Omental fat pad (tissue), 4 donors: ENCODE data around the gene ZFHX3. TPM values are rescaled to one million over a fixed set of nuclear protein-coding genes. Genes with fewer than 3 reads are reported as not detected.

Source experiments
- ATAC-seq: fragments of 150-250 bp; one replicate; pipeline ENCODE4 v1.9.1; 2016; ENCODE audit warnings: mild to moderate bottlenecking, moderate library complexity; ENCODE audit not compliant: low FRiP score
- DNase-seq: peaks from one replicate; pipeline ENCODE4 v3.0.0-alpha.2; 2019; ENCODE audit warnings: low spot score
- CTCF ChIP-seq, 3 donors: fragments of 450-650 bp; IDR thresholded peaks; one replicate each; pipeline ENCODE4 v1.5.1; 2016 to 2017; ENCODE audit warnings: antibody characterized with exemption in 3 of 3, mild to moderate bottlenecking in 3 of 3, moderate library complexity in 2 of 3
- total RNA-seq, 4 donors: library from RNA; depleted of rRNA; stranded (reverse); fragments of >200 nt; gene quantifications; one replicate each; pipeline ENCODE4 v1.1.0, GENCODE V29; 2016

ZFHX3 gene
- total RNA-seq, 4 donors from 2014 or later = 11.8 to 35.2 (median 13.7) TPM

- TF ChIP-seq CTCF (IDR thresholded peaks at IDR 0.05) = no peak
- DNase-seq (no peak), ATAC-seq (no peak)
Measured at GRCh38 chr16:72934636-72935403, 113.1 kb downstream of the ZFHX3 start.

DNA sequence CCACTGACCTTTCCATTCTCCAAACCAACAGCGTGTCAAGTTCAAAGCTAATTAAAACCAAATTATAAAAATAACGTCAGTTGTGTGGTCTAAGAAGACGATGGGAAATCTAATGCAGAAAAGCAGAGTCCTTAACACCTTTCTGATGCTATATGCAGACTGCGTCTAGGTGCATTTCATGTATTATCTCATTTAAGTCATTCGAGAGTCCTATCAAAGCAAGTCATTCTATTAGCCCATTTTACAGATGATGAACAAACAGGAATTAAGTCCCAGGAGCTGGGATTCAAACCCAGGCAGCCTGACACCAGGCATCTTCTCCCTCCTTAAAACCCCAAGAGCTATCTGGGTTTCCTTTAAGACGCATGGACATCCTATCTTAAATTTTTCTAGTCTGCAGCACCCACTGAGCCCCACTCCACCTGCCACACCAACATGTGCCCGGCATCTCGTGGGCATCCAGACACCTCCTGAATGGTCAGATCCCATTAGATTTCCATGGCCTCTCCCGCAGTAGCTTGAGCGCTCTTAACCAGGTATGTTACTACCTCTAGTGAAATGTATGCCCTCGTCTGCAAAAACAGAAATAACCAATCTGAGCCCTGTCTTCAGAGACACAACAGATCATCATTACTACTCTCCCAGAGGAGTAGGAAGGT lies 115.1 kb downstream of the ZFHX3 start:
- DNase-seq (no peak), ATAC-seq (no peak)
- TF ChIP-seq CTCF (IDR thresholded peaks at IDR 0.05) = no peak

DNA sequence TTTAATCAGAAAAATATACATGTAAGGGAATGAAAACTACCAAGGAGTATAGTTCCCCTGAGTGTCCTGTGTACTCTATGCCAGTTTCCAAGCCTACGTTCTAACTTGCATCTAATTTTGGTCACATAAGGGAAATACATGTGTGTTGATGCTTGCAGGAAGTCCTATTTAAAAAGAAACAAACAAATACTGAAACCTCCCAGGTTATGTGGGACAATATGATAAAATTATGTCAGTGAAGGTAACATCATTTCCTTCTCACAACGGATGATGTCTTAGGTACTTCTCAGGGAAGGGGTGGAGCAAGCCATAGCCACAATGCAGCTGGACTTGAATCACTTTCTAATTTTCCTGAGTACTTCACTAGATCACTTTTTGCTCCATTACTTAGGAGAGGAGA lies 115.9 kb downstream of the ZFHX3 start:
- DNase-seq (no peak), ATAC-seq (peak; percentile 6)
- TF ChIP-seq CTCF (IDR thresholded peaks at IDR 0.05) = no peak

DNA sequence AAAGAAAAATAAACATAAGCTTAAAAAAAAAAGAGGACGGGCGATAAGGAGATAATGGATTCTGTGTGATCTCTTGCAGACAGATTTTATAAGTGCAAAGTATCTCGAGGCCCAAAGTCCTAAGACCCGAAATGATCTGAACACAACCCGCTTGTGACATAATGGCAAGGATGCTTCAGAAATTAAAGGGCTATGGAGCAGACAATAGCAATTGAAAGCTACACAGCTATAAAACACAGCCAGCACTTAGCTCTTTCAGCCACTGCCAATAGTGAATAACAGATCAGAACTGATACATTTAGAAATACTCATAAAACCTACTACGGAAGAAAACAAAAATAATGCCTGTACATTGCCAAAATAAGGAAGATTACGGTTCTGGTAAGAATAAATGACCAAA lies 117.5 kb downstream of the ZFHX3 start:
- TF ChIP-seq CTCF (IDR thresholded peaks at IDR 0.05) = no peak
- DNase-seq (no peak), ATAC-seq (no peak)

DNA sequence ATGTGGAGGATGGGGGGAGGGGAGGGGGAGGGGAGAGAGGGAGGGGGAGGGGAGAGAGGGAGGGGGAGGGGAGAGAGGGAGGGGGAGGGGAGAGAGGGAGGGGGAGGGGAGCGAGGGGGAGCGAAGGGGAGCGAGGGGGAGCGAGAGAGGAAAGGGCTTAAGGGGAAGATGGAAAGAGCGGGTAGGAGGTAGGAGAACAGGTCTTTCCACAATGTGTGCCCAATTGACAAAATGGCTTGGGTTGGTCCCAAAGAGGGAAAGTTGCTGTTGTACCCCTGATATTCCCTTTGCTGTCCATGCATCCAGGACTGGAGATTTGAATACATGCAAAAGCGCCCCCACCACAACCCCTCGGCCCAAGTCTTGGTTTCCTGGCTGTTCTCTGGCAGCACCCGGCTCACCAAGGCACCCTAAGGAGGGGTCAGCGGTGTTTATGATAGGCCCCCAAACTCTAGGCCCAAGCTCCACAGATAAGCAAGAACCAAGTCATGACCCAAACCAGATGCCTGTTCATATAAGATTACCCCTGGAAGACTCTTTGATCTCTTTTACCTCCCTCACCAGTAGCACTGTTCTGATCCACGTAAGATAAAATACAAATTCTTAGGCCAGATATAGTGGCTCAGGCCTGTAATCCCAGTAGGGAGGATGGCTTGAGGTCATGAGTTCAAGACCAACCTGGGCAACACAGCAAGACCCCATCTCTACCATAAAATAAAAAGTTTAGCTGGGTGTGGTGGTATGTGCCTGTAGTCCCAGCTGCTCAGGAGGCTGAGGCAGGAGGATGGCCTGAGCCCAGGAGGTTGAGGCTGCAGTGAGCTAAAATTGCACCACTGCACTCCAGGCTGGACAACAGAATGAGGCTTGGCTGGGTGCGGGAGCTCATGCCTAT lies 119.6 kb downstream of the ZFHX3 start:
- ATAC-seq = no peak
- no peak for TF ChIP-seq CTCF (IDR thresholded peaks at IDR 0.05)
- DNase-seq = no peak

- DNase-seq (no peak), ATAC-seq (peak; percentile 35)
- no peak for TF ChIP-seq CTCF (IDR thresholded peaks at IDR 0.05)
Measured at GRCh38 chr16:72927199-72928089, 120.5 kb downstream of the ZFHX3 start.
